CD14-positive monocyte (primary cell): ENCODE results near the gene RMI1. TPM values are rescaled to one million over a fixed set of nuclear protein-coding genes. Genes with fewer than 3 reads are reported as not detected.

Source experiments
- DNase-seq, 3 donors: peaks; one replicate each; pipeline ENCODE4 v3.0.0-alpha.2; 2011 to 2022
- H2AFZ ChIP-seq: 2 replicates; pipeline ENCODE4 v1.6.0; 2012; ENCODE audit warnings: mild to moderate bottlenecking, low read depth, low read length, inconsistent platforms; ENCODE audit not compliant: insufficient read depth, poor library complexity, severe bottlenecking
- H3K27ac ChIP-seq, 2 donors: 1 replicate in 1 of 2; 2 replicates in 1 of 2; pipeline ENCODE4 v1.5.1; 2012 to 2013; ENCODE audit warnings: low read length in 2 of 2, control low read depth in 1 of 2, inconsistent platforms in 1 of 2, low read depth in 1 of 2, mild to moderate bottlenecking in 1 of 2
- H3K27me3 ChIP-seq, 2 donors: one replicate each; pipeline versions ENCODE4 v1.6.0 to v1.6.1; 2011 to 2013; ENCODE audit warnings: low read length in 2 of 2; ENCODE audit not compliant: control insufficient read depth in 2 of 2, insufficient read depth in 2 of 2
- H3K36me3 ChIP-seq, 2 donors: replicated peaks in 1 of 2; 1 replicate in 1 of 2; 2 replicates in 1 of 2; pipeline versions ENCODE4 v1.5.1 to v1.6.1; 2012 to 2013; ENCODE audit warnings: low read length in 2 of 2, control low read depth in 1 of 2, inconsistent platforms in 1 of 2, mild to moderate bottlenecking in 1 of 2; ENCODE audit not compliant: insufficient read depth in 2 of 2, control insufficient read depth in 1 of 2
- H3K4me1 ChIP-seq, 2 donors: 1 replicate in 1 of 2; 2 replicates in 1 of 2; pipeline versions ENCODE4 v1.5.1 to v1.6.1; 2012 to 2013; ENCODE audit warnings: low read length in 2 of 2, control low read depth in 1 of 2, inconsistent platforms in 1 of 2, mild to moderate bottlenecking in 1 of 2, moderate library complexity in 1 of 2; ENCODE audit not compliant: insufficient read depth in 2 of 2, control insufficient read depth in 1 of 2
- H3K4me2 ChIP-seq: replicated peaks from 2 replicates; pipeline ENCODE3; 2012; ENCODE audit warnings: low read length, moderate library complexity, mild to moderate bottlenecking; ENCODE audit not compliant: poor library complexity, severe bottlenecking; ENCODE audit errors: extremely low read depth
- H3K4me3 ChIP-seq, 3 experiments: fragments of 200-600 bp in 1 of 3; sonication (generic) in 1 of 3; replicated peaks in 1 of 3; 1 replicate in 2 of 3; 2 replicates in 1 of 3; pipeline ENCODE4 v1.5.1; 2011 to 2013; ENCODE audit warnings: low read length in 3 of 3, mild to moderate bottlenecking in 3 of 3, control low read depth in 2 of 3, low read depth in 2 of 3, inconsistent platforms in 1 of 3, moderate library complexity in 1 of 3
- H3K79me2 ChIP-seq: 2 replicates; pipeline ENCODE4 v1.6.0; 2012; ENCODE audit warnings: mild to moderate bottlenecking, control low read depth, inconsistent platforms, low read length, moderate library complexity; ENCODE audit not compliant: insufficient read depth
- H3K9ac ChIP-seq: 2 replicates; pipeline ENCODE4 v1.6.0; 2017; ENCODE audit warnings: low read length, mild to moderate bottlenecking; ENCODE audit not compliant: insufficient read depth, poor library complexity, severe bottlenecking
- H3K9me3 ChIP-seq, 2 donors: replicated peaks in 1 of 2; 1 replicate in 1 of 2; 2 replicates in 1 of 2; pipeline versions ENCODE4 v1.5.1 to v1.6.1; 2012 to 2013; ENCODE audit warnings: low read length in 2 of 2, control low read depth in 1 of 2; ENCODE audit not compliant: control insufficient read depth in 1 of 2, insufficient read depth in 1 of 2
- H4K20me1 ChIP-seq: 2 replicates; pipeline ENCODE4 v1.6.0; 2012; ENCODE audit warnings: mild to moderate bottlenecking, low read length, control low read depth, moderate library complexity; ENCODE audit not compliant: insufficient read depth
- H3K27ac Mint-ChIP-seq, 7 donors: one replicate each; pipeline ENCODE4 v1.8.0; 2020; ENCODE audit warnings: mild to moderate bottlenecking in 7 of 7, mixed read lengths in 7 of 7, moderate library complexity in 6 of 7, inconsistent platforms in 2 of 7
- H3K27me3 Mint-ChIP-seq, 3 donors: one replicate each; pipeline ENCODE4 v1.8.0; 2021 to 2022; ENCODE audit warnings: low read depth in 3 of 3, mild to moderate bottlenecking in 3 of 3, mixed read lengths in 3 of 3, moderate library complexity in 3 of 3, inconsistent platforms in 1 of 3
- H3K36me3 Mint-ChIP-seq, 2 donors: one replicate each; pipeline ENCODE4 v1.8.0; 2020; ENCODE audit warnings: mixed read lengths in 2 of 2, inconsistent platforms in 1 of 2, mild to moderate bottlenecking in 1 of 2
- H3K4me1 Mint-ChIP-seq: one replicate; pipeline ENCODE4 v1.8.0; 2020; ENCODE audit warnings: mild to moderate bottlenecking, mixed read lengths
- H3K4me3 Mint-ChIP-seq, 2 donors: one replicate each; pipeline ENCODE4 v1.8.0; 2020; ENCODE audit warnings: mild to moderate bottlenecking in 2 of 2, mixed read lengths in 2 of 2, moderate library complexity in 1 of 2
- H3K9me3 Mint-ChIP-seq, 7 donors: one replicate each; pipeline ENCODE4 v1.8.0; 2020 to 2022; ENCODE audit warnings: mixed read lengths in 7 of 7, mild to moderate bottlenecking in 6 of 7, moderate library complexity in 6 of 7, inconsistent platforms in 2 of 7
- CTCF ChIP-seq: fragments of 200-600 bp; IDR thresholded peaks from one replicate; pipeline ENCODE4 v1.8.0; 2022; ENCODE audit warnings: antibody characterized with exemption, mild to moderate bottlenecking
- WGBS: methylation state at CpG from one replicate; pipeline ENCODE4 v1.1.5; 2013; ENCODE audit warnings: missing lambda C conversion rate; ENCODE audit not compliant: insufficient coverage; 5-methylcytosine and 5-hydroxymethylcytosine counted together
- intact Hi-C, 2 donors: fragments of 100-400 bp; cut with micrococcal nuclease; formaldehyde crosslinking; loops; one replicate each; pipeline versions ENCODE4 v1.15.0 to v1.15.1; 2023
- polyA plus RNA-seq, 3 donors: library from polyadenylated mRNA; depleted of rRNA in 1 of 3; unstranded in 2 of 3; stranded (reverse) in 1 of 3; fragments of 300-500 nt in 2 of 3; fragments of >200 nt in 1 of 3; fragmentation: Illumina TruSeq in 2 of 3; gene quantifications; 1 replicate in 2 of 3; 2 replicates in 1 of 3; pipeline ENCODE4 v1.2.3, GENCODE V29; 2012 to 2021

The RMI1 gene
- polyA plus RNA-seq, 3 donors: 1.7 to 11.5 (median 5.3) TPM

- Mint-ChIP-seq H3K9me3 (peaks cover 0 to 5% (median 2%) of the 10 kb centered on the region in 7 donors), H3K36me3 (peaks cover 22 to 31% of the 10 kb centered on the region in 2 donors), H3K4me1 (peaks cover 17% of the 10 kb centered on the region), H3K27me3 (no peaks in the 10 kb centered on the region), H3K27ac (peak overlapping the region in 2 of 7 donors; percentile 38 to 57), H3K4me3 (no peak overlapping the region)
- peak in 1 of 3 donors; percentile 3 for DNase-seq
- no peaks in the 10 kb centered on the region for H3K27me3 ChIP-seq
- no peaks in the 10 kb centered on the region for H4K20me1 ChIP-seq
- H3K4me1 ChIP-seq: peaks cover 7 to 19% of the 10 kb centered on the region in 2 donors
- no peaks in the 10 kb centered on the region for H3K9me3 ChIP-seq
- peak overlapping the region in 1 of 2 donors; percentile 69 for H3K27ac ChIP-seq
- H3K4me2 ChIP-seq: peak overlapping the region; percentile 11
- TF ChIP-seq CTCF: no peak
- intact Hi-C loops: no loop called here
- H2AFZ ChIP-seq: no peak overlapping the region
- H3K79me2 ChIP-seq: peaks cover 19% of the 10 kb centered on the region
- H3K36me3 ChIP-seq: peaks cover 14 to 19% of the 10 kb centered on the region in 2 donors
- peak overlapping the region in 1 of 3 experiments; percentile 11 for H3K4me3 ChIP-seq
- H3K9ac ChIP-seq: no peak overlapping the region
Measured at GRCh38 chr9:84002344-84002743, 21.7 kb downstream of the RMI1 start.

- H3K4me3 ChIP-seq: no peak overlapping the region
- H3K27ac ChIP-seq: peak overlapping the region in 1 of 2 donors; percentile 20
- H3K36me3 ChIP-seq: peaks cover 14 to 19% of the 10 kb centered on the region in 2 donors
- no peak overlapping the region for H3K4me3 Mint-ChIP-seq
- no peaks in the 10 kb centered on the region for H3K9me3 ChIP-seq
- H3K79me2 ChIP-seq: peaks cover 10% of the 10 kb centered on the region
- peaks cover 0 to 5% (median 2%) of the 10 kb centered on the region in 7 donors for H3K9me3 Mint-ChIP-seq
- no peaks in the 10 kb centered on the region for H4K20me1 ChIP-seq
- H3K9ac ChIP-seq: no peak overlapping the region
- intact Hi-C loops: no loop called here
- no peaks in the 10 kb centered on the region for H3K27me3 Mint-ChIP-seq
- DNase-seq: no peak
- H3K27me3 ChIP-seq: no peaks in the 10 kb centered on the region
- H3K4me1 Mint-ChIP-seq: peaks cover 17% of the 10 kb centered on the region
- H3K4me1 ChIP-seq: peaks cover 7 to 19% of the 10 kb centered on the region in 2 donors
- no CpG with 5 or more reads among the region's 3 CpGs for WGBS
- H3K36me3 Mint-ChIP-seq: peaks cover 20 to 28% of the 10 kb centered on the region in 2 donors
- no peak for TF ChIP-seq CTCF
- H2AFZ ChIP-seq: no peak overlapping the region
- no peak overlapping the region for H3K27ac Mint-ChIP-seq
- H3K4me2 ChIP-seq: no peak overlapping the region
Measured at GRCh38 chr9:84003246-84003645, 22.6 kb downstream of the RMI1 start.
